ENCODE data around the gene HBA2. TPM values are rescaled to one million over a fixed set of nuclear protein-coding genes. Genes with fewer than 3 reads are reported as not detected.

Gene HBA2
- polyA plus RNA-seq, 3 donors: 2.8 to 193 (median 158) TPM

DNA sequence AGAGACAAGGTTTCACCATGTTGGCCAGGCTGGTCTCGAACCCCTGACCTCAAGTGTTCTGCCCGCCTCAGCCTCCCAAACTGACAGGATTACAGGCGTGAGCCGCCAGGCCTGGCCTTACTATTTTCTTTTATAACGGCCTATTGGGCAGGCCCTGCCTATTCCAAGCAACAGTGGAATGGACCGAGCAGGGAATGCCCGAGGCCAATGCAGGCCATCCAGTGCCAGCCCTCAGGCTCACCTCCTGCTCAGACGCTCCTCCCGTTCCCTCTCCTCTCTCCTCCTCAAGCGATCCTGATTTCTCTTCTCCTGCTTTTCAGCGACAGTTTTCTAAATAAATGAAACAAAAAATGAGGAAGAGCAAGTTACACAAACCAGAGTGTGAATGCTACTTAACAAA lies 20.0 kb downstream of the HBA2 start:
- no peak overlapping the region for H3K9ac ChIP-seq (ENCODE audit: insufficient read depth, low read length, poor library complexity, severe bottlenecking)
- H3K9me3 ChIP-seq (replicated peaks in 1 of 2; ENCODE audit: control insufficient read depth in 1 of 2, insufficient read depth in 1 of 2, low read length in 2 of 2): peaks cover 0 to under 1% of the 10 kb centered on the region in 2 donors
- 95% methylated on average over 9 of the region's 11 CpGs for WGBS (ENCODE audit: insufficient coverage)
- H3K27ac Mint-ChIP-seq: no peak overlapping the region
- H3K79me2 ChIP-seq (ENCODE audit: insufficient read depth, low read length): no peaks in the 10 kb centered on the region
- H3K36me3 Mint-ChIP-seq: peaks cover 83 to 98% of the 10 kb centered on the region in 2 donors
- no peaks in the 10 kb centered on the region for H3K4me1 ChIP-seq (ENCODE audit: control insufficient read depth in 1 of 2, insufficient read depth in 2 of 2, low read length in 2 of 2)
- peaks cover 87 to 99% of the 10 kb centered on the region in 2 donors for H3K36me3 ChIP-seq (replicated peaks in 1 of 2; ENCODE audit: control insufficient read depth in 1 of 2, insufficient read depth in 2 of 2, low read length in 2 of 2)
- intact Hi-C loops (cut with micrococcal nuclease): no loop called here
- no peaks in the 10 kb centered on the region for H3K27me3 ChIP-seq (ENCODE audit: control insufficient read depth in 2 of 2, insufficient read depth in 2 of 2, low read length in 2 of 2)
- H4K20me1 ChIP-seq (ENCODE audit: insufficient read depth, low read length): peaks cover 12% of the 10 kb centered on the region
- peaks cover 0 to 1% (median 0%) of the 10 kb centered on the region in 3 donors for H3K27me3 Mint-ChIP-seq (ENCODE audit: low read depth in 3 of 3)
- H3K27ac ChIP-seq (ENCODE audit: low read depth in 1 of 2, low read length in 2 of 2): no peak overlapping the region
- H2AFZ ChIP-seq (ENCODE audit: insufficient read depth, low read depth, low read length, poor library complexity, severe bottlenecking): no peak overlapping the region
- H3K4me2 ChIP-seq (replicated peaks; ENCODE audit: extremely low read depth, low read length, poor library complexity, severe bottlenecking): no peak overlapping the region
- DNase-seq: no peak
- H3K9me3 Mint-ChIP-seq: peaks cover 0 to 4% (median 0%) of the 10 kb centered on the region in 7 donors
- TF ChIP-seq CTCF (IDR thresholded peaks at IDR 0.05): no peak
- no peaks in the 10 kb centered on the region for H3K4me1 Mint-ChIP-seq
- H3K4me3 Mint-ChIP-seq: no peak overlapping the region
- H3K4me3 ChIP-seq (replicated peaks in 1 of 3; ENCODE audit: low read depth in 2 of 3, low read length in 3 of 3): no peak overlapping the region

DNA sequence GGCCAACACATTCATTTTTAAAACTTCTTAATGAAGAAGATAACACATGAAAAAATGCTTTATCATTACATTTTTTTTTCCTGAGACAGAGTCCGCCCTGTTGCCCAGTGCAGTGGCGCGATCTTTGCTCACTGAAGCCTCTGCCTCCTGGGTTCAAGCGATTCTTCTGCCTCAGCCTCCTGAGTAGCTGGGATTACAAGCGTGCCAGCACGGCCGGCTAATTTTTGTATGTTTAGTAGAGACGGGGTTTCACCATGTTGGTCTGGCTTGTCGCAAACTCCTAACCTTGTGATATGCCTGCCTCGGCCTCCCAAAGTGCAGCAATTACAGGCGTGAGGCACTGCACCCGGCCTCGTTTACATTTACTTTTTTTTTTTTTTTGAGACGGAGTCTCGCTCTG lies 20.8 kb downstream of the HBA2 start:
- no peaks in the 10 kb centered on the region for H3K9me3 ChIP-seq (replicated peaks in 1 of 2; ENCODE audit: control insufficient read depth in 1 of 2, insufficient read depth in 1 of 2, low read length in 2 of 2)
- no peak overlapping the region for H3K27ac ChIP-seq (ENCODE audit: low read depth in 1 of 2, low read length in 2 of 2)
- H3K4me1 ChIP-seq (ENCODE audit: control insufficient read depth in 1 of 2, insufficient read depth in 2 of 2, low read length in 2 of 2): no peaks in the 10 kb centered on the region
- no peak overlapping the region for H3K4me2 ChIP-seq (replicated peaks; ENCODE audit: extremely low read depth, low read length, poor library complexity, severe bottlenecking)
- TF ChIP-seq CTCF (IDR thresholded peaks at IDR 0.05): no peak
- Mint-ChIP-seq H3K27me3 (ENCODE audit: low read depth in 3 of 3) (no peaks in the 10 kb centered on the region), H3K4me3 (no peak overlapping the region), H3K36me3 (peaks cover 86 to 100% of the 10 kb centered on the region in 2 donors), H3K4me1 (no peaks in the 10 kb centered on the region), H3K9me3 (peaks cover 0 to 3% (median 0%) of the 10 kb centered on the region in 7 donors), H3K27ac (peak overlapping the region in 1 of 7 donors; percentile 68)
- WGBS (ENCODE audit: insufficient coverage): 95% methylated on average over 8 of the region's 15 CpGs
- H3K4me3 ChIP-seq (replicated peaks in 1 of 3; ENCODE audit: low read depth in 2 of 3, low read length in 3 of 3): no peak overlapping the region
- DNase-seq: no peak
- no peak overlapping the region for H2AFZ ChIP-seq (ENCODE audit: insufficient read depth, low read depth, low read length, poor library complexity, severe bottlenecking)
- no peak overlapping the region for H3K9ac ChIP-seq (ENCODE audit: insufficient read depth, low read length, poor library complexity, severe bottlenecking)
- H3K27me3 ChIP-seq (ENCODE audit: control insufficient read depth in 2 of 2, insufficient read depth in 2 of 2, low read length in 2 of 2): no peaks in the 10 kb centered on the region
- intact Hi-C loops (cut with micrococcal nuclease): no loop called here
- no peaks in the 10 kb centered on the region for H3K79me2 ChIP-seq (ENCODE audit: insufficient read depth, low read length)
- peaks cover 90 to 100% of the 10 kb centered on the region in 2 donors for H3K36me3 ChIP-seq (replicated peaks in 1 of 2; ENCODE audit: control insufficient read depth in 1 of 2, insufficient read depth in 2 of 2, low read length in 2 of 2)
- H4K20me1 ChIP-seq (ENCODE audit: insufficient read depth, low read length): peaks cover 12% of the 10 kb centered on the region
